ENCODE results near the gene SERPINH1. TPM values are rescaled to one million over a fixed set of nuclear protein-coding genes. Genes with fewer than 3 reads are reported as not detected.

SERPINH1 gene
- total RNA-seq, 1 donor from 2014 or later, result 152 TPM

DNA sequence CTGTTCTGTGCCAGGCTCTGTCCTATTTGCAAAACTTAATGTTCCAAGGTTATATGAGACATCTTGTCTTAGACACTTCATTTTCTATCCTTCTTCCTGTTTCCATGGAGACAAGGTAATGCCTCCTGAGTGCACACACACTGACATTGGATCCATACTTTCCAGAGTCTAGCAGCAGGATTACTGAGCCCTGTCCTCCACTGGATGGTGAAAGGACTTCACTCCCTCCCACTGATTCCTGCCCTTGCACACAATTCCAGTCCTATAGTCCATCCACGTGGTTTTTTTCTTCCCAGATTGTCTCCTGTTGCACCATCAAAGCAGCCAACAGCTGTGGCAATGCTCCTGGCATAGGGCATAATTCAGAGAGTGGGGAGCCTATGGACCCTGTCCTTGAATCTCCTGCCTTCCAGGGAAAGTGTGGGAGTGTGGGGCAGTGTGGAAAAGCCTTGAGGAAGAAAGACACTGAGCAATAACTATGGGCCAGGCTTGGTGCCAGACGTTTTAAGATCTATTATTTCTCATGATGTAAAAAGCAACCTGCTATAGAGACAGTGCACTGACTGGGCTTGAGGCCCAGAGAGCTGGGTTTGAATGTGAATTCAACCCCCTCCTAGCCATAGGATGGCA, 31.3 kb downstream of the SERPINH1 start:
- no peak for ATAC-seq
- H3K9me3 ChIP-seq, result no peaks in the 10 kb centered on the region
- no peaks in the 10 kb centered on the region for H3K36me3 ChIP-seq
- H3K4me1 ChIP-seq, result no peaks in the 10 kb centered on the region
- H3K27me3 ChIP-seq, result no peaks in the 10 kb centered on the region
- H3K27ac ChIP-seq, result no peak overlapping the region
- no peak for DNase-seq
- H3K4me3 ChIP-seq, result no peak overlapping the region
- TF ChIP-seq, protein P1, sequence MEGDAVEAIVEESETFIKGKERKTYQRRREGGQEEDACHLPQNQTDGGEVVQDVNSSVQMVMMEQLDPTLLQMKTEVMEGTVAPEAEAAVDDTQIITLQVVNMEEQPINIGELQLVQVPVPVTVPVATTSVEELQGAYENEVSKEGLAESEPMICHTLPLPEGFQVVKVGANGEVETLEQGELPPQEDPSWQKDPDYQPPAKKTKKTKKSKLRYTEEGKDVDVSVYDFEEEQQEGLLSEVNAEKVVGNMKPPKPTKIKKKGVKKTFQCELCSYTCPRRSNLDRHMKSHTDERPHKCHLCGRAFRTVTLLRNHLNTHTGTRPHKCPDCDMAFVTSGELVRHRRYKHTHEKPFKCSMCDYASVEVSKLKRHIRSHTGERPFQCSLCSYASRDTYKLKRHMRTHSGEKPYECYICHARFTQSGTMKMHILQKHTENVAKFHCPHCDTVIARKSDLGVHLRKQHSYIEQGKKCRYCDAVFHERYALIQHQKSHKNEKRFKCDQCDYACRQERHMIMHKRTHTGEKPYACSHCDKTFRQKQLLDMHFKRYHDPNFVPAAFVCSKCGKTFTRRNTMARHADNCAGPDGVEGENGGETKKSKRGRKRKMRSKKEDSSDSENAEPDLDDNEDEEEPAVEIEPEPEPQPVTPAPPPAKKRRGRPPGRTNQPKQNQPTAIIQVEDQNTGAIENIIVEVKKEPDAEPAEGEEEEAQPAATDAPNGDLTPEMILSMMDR (IDR thresholded peaks at IDR 0.05), result no peak
- intact Hi-C loops (cut with DNase I), result no loop called here

DNA sequence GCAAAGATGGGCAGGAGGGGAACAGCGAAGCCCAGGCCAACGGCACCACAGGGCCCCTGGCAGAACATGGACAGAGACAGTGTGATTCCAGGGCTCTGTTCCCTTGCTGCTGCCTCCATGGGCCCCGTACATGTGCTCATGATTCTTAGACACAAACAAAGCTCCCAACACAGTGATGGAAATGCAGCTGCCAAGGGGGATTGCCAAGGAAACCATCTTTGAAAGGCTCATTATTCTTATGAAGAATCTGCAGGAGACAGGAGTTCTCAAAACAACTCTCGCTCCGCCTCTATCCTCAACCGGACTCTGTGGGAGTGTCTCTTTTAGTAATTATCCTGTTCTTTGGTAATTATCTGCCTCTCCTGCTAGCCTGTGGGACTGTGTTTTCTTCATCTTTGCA, 32.2 kb downstream of the SERPINH1 start:
- Histone ChIP-seq H3K9me3 (no peaks in the 10 kb centered on the region), H3K4me3 (no peak overlapping the region), H3K36me3 (no peaks in the 10 kb centered on the region), H3K27me3 (no peaks in the 10 kb centered on the region), H3K27ac (no peak overlapping the region), H3K4me1 (no peaks in the 10 kb centered on the region)
- TF ChIP-seq, protein P1 (IDR thresholded peaks at IDR 0.05), result no peak
- intact Hi-C loops (cut with DNase I), result no loop called here
- DNase-seq (no peak), ATAC-seq (no peak)

DNA sequence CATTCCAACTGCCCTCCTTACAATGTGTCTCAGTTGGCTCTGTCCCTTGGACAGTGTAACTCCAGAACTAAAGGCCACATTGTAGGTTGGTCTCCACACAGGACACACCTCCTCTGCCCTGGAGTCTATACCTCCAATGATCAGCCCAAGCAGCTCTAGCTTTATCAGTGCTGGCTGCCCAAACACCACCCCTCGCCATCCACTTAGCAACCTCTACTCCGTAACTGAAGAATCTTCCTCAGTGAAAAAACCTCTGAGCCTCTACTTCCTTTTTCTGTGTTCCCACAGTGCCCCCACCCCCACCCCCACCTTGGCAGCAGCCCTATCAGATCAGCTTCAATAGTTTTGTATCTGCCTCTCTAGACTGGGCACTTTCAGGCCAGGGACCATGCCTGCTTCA, 33.4 kb downstream of the SERPINH1 start:
- TF ChIP-seq, protein P1 (IDR thresholded peaks at IDR 0.05), result no peak
- H3K36me3 ChIP-seq, result no peaks in the 10 kb centered on the region
- ATAC-seq (no peak), DNase-seq (no peak)
- H3K9me3 ChIP-seq, result no peaks in the 10 kb centered on the region
- H3K4me3 ChIP-seq, result no peak overlapping the region
- H3K27ac ChIP-seq, result no peak overlapping the region
- no peaks in the 10 kb centered on the region for H3K4me1 ChIP-seq
- intact Hi-C loops (cut with DNase I), result no loop called here
- H3K27me3 ChIP-seq, result no peaks in the 10 kb centered on the region

DNA sequence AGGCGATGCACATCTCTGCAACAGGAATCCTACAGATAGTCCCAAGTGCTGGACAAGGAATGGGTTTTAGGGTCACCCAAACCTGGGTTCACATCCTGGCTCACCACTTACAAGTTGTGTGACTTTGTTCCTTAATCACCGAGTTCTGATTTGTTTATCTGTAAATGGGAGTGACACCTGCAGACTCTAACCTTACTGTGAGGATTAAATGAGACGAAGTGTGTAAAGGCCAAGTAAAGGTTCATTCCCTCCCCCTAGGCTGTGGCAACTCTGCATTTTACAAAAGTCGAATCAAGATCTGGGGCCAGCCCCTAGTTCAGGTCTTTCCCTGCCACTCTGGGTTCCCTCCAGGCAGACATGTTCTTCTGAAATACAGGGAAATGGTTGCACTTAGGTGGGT, 34.9 kb downstream of the SERPINH1 start:
- TF ChIP-seq, protein P1 (IDR thresholded peaks at IDR 0.05), result no peak
- H3K4me3 ChIP-seq, result no peak overlapping the region
- no peak overlapping the region for H3K27ac ChIP-seq
- no peaks in the 10 kb centered on the region for H3K4me1 ChIP-seq
- DNase-seq (no peak), ATAC-seq (no peak)
- H3K36me3 ChIP-seq, result no peaks in the 10 kb centered on the region
- no peaks in the 10 kb centered on the region for H3K27me3 ChIP-seq
- intact Hi-C loops (cut with DNase I), result no loop called here
- H3K9me3 ChIP-seq, result no peaks in the 10 kb centered on the region

DNA sequence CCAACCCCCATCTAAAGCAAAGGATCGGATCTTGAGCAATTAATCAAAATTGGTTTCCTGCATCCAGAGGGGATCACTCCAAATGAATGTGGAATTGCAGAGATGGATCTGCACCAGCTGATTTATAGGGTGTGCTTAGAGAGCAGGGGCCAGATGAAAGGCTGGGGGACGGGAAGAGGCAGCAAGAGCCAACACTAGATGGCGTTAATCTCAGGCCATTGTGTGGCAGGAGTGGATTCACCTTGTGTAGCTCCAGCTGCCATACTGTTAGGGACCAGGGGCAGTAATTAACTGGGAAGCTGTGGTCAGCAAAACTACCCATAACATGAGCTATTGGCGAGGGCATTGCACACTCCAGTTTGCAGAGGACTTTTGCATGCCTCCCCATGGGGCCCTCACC, 35.6 kb downstream of the SERPINH1 start:
- H3K27me3 ChIP-seq, result no peaks in the 10 kb centered on the region
- intact Hi-C loops (cut with DNase I), result no loop called here
- ATAC-seq (peak; percentile 33), DNase-seq (no peak)
- no peaks in the 10 kb centered on the region for H3K36me3 ChIP-seq
- H3K9me3 ChIP-seq, result no peaks in the 10 kb centered on the region
- TF ChIP-seq, protein P1 (IDR thresholded peaks at IDR 0.05), result peak; percentile 27
- no peak overlapping the region for H3K27ac ChIP-seq
- H3K4me3 ChIP-seq, result no peak overlapping the region
- no peaks in the 10 kb centered on the region for H3K4me1 ChIP-seq

DNA sequence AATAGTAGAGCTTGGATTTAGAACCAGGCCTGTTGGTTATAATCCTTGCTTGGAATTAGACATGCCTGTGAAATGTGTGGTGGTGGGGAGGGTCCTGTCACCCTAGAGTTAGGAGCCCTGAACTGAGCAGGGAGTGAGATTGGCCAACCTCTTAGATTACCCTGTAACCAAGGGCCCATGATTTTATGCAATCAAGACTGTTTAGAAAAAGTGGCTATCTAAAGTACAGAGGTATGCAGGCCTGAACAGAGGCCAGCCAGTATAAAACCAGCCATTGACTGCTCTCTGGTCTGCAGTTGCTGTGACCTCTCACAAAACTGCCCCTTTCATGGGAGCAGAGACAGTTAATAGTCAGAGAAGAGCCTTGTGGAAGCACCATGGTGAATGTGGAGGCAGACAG, 36.2 kb downstream of the SERPINH1 start:
- intact Hi-C loops (cut with DNase I), result no loop called here

More for the DNA sequence above, 36.2 kb downstream of the SERPINH1 start:
- ATAC-seq (peak; percentile 51), DNase-seq (no peak)
- Histone ChIP-seq H3K27ac (no peak overlapping the region), H3K4me3 (no peak overlapping the region), H3K9me3 (no peaks in the 10 kb centered on the region), H3K27me3 (no peaks in the 10 kb centered on the region), H3K4me1 (peaks cover under 1% of the 10 kb centered on the region), H3K36me3 (no peaks in the 10 kb centered on the region)
- TF ChIP-seq, protein P1 (IDR thresholded peaks at IDR 0.05), result no peak

All from upper lobe of right lung (tissue), 1 donor.